GM23338 (cell line): ENCODE data around the gene DPYSL3. TPM values are rescaled to one million over a fixed set of nuclear protein-coding genes. Genes with fewer than 3 reads are reported as not detected.

Experiments
- ATAC-seq: fragments of 200-7000 bp; cut with Tn5 transposase; 3 replicates; pipeline ENCODE4 v1.9.1; 2020
- DNase-seq: peaks from one replicate; pipeline ENCODE4 v3.0.0-alpha.2; 2015; ENCODE audit warnings: low spot score
- H2AFZ ChIP-seq: fragments of 200-600 bp; sonication (generic); 2 replicates; pipeline ENCODE4 v1.8.0; 2016; ENCODE audit warnings: antibody characterized with exemption, mild to moderate bottlenecking, moderate library complexity
- H3F3A ChIP-seq: fragments of 200-600 bp; sonication (generic); replicated peaks from 2 replicates; pipeline ENCODE4 v1.8.0; 2017; ENCODE audit warnings: antibody characterized with exemption, mixed run types, low read depth
- H3K27ac ChIP-seq: fragments of 200-600 bp; sonication (generic); 2 replicates; pipeline ENCODE4 v1.6.1; 2016; ENCODE audit warnings: low read depth
- H3K27me3 ChIP-seq: fragments of 200-600 bp; sonication (generic); 2 replicates; pipeline ENCODE4 v1.8.0; 2016; ENCODE audit warnings: mild to moderate bottlenecking, mixed run types, moderate library complexity; ENCODE audit not compliant: insufficient read depth
- H3K36me3 ChIP-seq: fragments of 200-600 bp; sonication (generic); 2 replicates; pipeline ENCODE4 v1.8.0; 2016; ENCODE audit warnings: mild to moderate bottlenecking; ENCODE audit not compliant: insufficient read depth
- H3K4me1 ChIP-seq: fragments of 200-600 bp; sonication (generic); 2 replicates; pipeline ENCODE4 v1.8.0; 2016; ENCODE audit warnings: mild to moderate bottlenecking, moderate library complexity; ENCODE audit not compliant: insufficient read depth
- H3K4me2 ChIP-seq: fragments of 200-600 bp; sonication (generic); 2 replicates; pipeline ENCODE4 v1.7.1; 2017; ENCODE audit warnings: mixed run types
- H3K4me3 ChIP-seq: fragments of 200-600 bp; sonication (generic); 2 replicates; pipeline ENCODE4 v1.6.1; 2016; ENCODE audit warnings: mixed run types
- H3K79me2 ChIP-seq: fragments of 200-600 bp; sonication (generic); replicated peaks from 2 replicates; pipeline ENCODE4 v1.8.0; 2017; ENCODE audit warnings: mild to moderate bottlenecking; ENCODE audit not compliant: insufficient read depth
- H3K9me2 ChIP-seq: fragments of 200-600 bp; sonication (generic); 2 replicates; pipeline ENCODE4 v1.8.0; 2017; ENCODE audit not compliant: insufficient read depth
- H4K20me1 ChIP-seq: fragments of 200-600 bp; sonication (generic); replicated peaks from 2 replicates; pipeline ENCODE4 v1.8.0; 2017; ENCODE audit warnings: mild to moderate bottlenecking; ENCODE audit not compliant: insufficient read depth
- H3K27ac Mint-ChIP-seq: 2 replicates; pipeline ENCODE4 v1.8.0; 2020; ENCODE audit warnings: inconsistent platforms, mild to moderate bottlenecking, moderate library complexity, mixed read lengths
- H3K27me3 Mint-ChIP-seq: 3 replicates; pipeline ENCODE4 v1.8.0; 2022; ENCODE audit warnings: low read depth, mild to moderate bottlenecking, moderate library complexity, mixed read lengths, inconsistent platforms; ENCODE audit not compliant: insufficient read depth, poor library complexity
- H3K36me3 Mint-ChIP-seq: 3 replicates; pipeline ENCODE4 v1.8.0; 2021; ENCODE audit warnings: low read depth, mild to moderate bottlenecking, inconsistent platforms, moderate library complexity, mixed read lengths
- H3K4me1 Mint-ChIP-seq: 3 replicates; pipeline ENCODE4 v1.8.0; 2020; ENCODE audit warnings: mild to moderate bottlenecking, inconsistent platforms, mixed read lengths
- H3K4me3 Mint-ChIP-seq: 3 replicates; pipeline ENCODE4 v1.8.0; 2021; ENCODE audit warnings: moderate library complexity, mild to moderate bottlenecking, inconsistent platforms, mixed read lengths
- H3K9me3 Mint-ChIP-seq: 3 replicates; pipeline ENCODE4 v1.8.0; 2020; ENCODE audit warnings: moderate library complexity, mild to moderate bottlenecking, inconsistent platforms, mixed read lengths
- CREB1 ChIP-seq: fragments of 250-450 bp; sonication (Bioruptor Pico); IDR thresholded peaks from 2 replicates; pipeline ENCODE4 v1.5.0; 2020; ENCODE audit warnings: low read depth, mild to moderate bottlenecking, moderate library complexity
- EZH2 ChIP-seq: fragments of 200-600 bp; sonication (generic); IDR thresholded peaks from one replicate; pipeline ENCODE4 v1.8.0; 2017; ENCODE audit warnings: antibody characterized with exemption, mild to moderate bottlenecking, low read depth; ENCODE audit not compliant: unreplicated experiment
- JUNB ChIP-seq: IDR thresholded peaks from one replicate; pipeline ENCODE4 v1.6.1; 2016; ENCODE audit warnings: antibody characterized with exemption; ENCODE audit not compliant: unreplicated experiment
- POLR2AphosphoS5 ChIP-seq: IDR thresholded peaks from 2 replicates; pipeline ENCODE4 v1.6.1; 2016; ENCODE audit warnings: antibody characterized with exemption, low read depth
- STAT1 ChIP-seq: IDR thresholded peaks from one replicate; pipeline ENCODE4 v1.6.1; 2016; ENCODE audit warnings: antibody characterized with exemption; ENCODE audit not compliant: unreplicated experiment
- ZNF114 ChIP-seq: fragments of 250-450 bp; sonication (Bioruptor Pico); IDR thresholded peaks from 2 replicates; pipeline ENCODE4 v1.5.0; 2020; ENCODE audit warnings: mild to moderate bottlenecking, moderate library complexity
- ZNF331 ChIP-seq: fragments of 250-450 bp; sonication (Bioruptor Pico); IDR thresholded peaks from 2 replicates; pipeline ENCODE4 v1.5.0; 2020; ENCODE audit warnings: low read depth, mild to moderate bottlenecking, moderate library complexity
- polyA plus RNA-seq: library from polyadenylated mRNA; unstranded; fragments of >200 nt; fragmentation: Nextera tagmentation; extraction: Ambion mirVana; gene quantifications from 2 replicates; pipeline ENCODE4 v1.2.1, GENCODE V29; 2016
- total RNA-seq: library from RNA; depleted of rRNA; stranded (reverse); fragments of >200 nt; shearing (Covaris generic); gene quantifications from 2 replicates; pipeline ENCODE4 v1.2.3, GENCODE V29; 2014
- TF ChIP-seq, protein P1 (sequence below), 2 experiments: fragments of 200-600 bp in 1 of 2; sonication (generic) in 1 of 2; conservative IDR thresholded peaks; 2 replicates each; pipeline versions ENCODE4 v1.5.1 to v1.6.1; 2016 to 2017; ENCODE audit warnings: antibody characterized with exemption in 2 of 2, low read depth in 2 of 2, mild to moderate bottlenecking in 2 of 2, moderate library complexity in 1 of 2
- TF ChIP-seq, protein P2 (sequence below): IDR thresholded peaks from one replicate; pipeline ENCODE4 v1.6.1; 2018; ENCODE audit warnings: antibody characterized with exemption; ENCODE audit not compliant: unreplicated experiment
- TF ChIP-seq, protein P3 (sequence below): IDR thresholded peaks from 2 replicates; pipeline ENCODE4 v1.6.1; 2016; ENCODE audit warnings: antibody characterized with exemption

DPYSL3 gene
- total and polyA plus RNA-seq, 2 experiments from 2014 or later, result 97.6 to 455 TPM

DNA sequence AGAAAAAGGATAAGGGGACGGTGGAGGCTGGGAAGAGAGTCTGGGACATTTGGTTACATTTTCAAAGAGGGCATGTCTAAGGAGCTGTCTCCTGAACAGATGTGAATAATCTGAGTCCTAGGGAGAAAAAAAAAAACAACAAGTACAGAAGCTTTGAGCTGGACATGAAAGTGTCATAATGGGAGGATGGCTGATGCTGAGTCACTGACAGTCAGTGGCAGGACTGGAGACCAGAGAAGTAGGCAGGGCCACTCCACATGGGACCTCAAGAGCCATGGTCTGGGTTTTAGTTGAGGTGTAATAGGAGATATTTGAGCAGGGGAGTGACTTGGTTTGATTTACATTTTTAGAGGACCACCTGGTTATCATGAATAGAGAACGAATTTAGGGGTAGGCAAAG is 70.6 kb downstream of the DPYSL3 start:
- H3K4me1 Mint-ChIP-seq, result peaks cover 73% of the 10 kb centered on the region
- peak overlapping the region; percentile 75 for H3K27ac ChIP-seq
- H3F3A ChIP-seq, result 0 out of 2 replicates have a peak, but pooled peaks cover 6% of the 10 kb centered on the region
- H3K36me3 Mint-ChIP-seq, result peaks cover 33% of the 10 kb centered on the region
- no peaks in the 10 kb centered on the region for H3K9me2 ChIP-seq
- peaks cover 87% of the 10 kb centered on the region for H3K4me1 ChIP-seq
- ATAC-seq (0 out of 3 replicates have a peak, but pooled peaks have one; percentile 11), DNase-seq (no peak)
- no peak overlapping the region for H3K4me3 Mint-ChIP-seq
- H3K27me3 Mint-ChIP-seq, result peaks cover 9% of the 10 kb centered on the region
- no peaks in the 10 kb centered on the region for H3K27me3 ChIP-seq
- H3K9me3 Mint-ChIP-seq, result no peaks in the 10 kb centered on the region
- H3K4me2 ChIP-seq, result peak overlapping the region; percentile 30; the same call in 1 of the 2 replicates
- H3K79me2 ChIP-seq, result peaks cover 100% of the 10 kb centered on the region
- H3K27ac Mint-ChIP-seq, result peak overlapping the region; percentile 3; the same call in 1 of the 2 replicates
- H4K20me1 ChIP-seq, result peaks cover 92% of the 10 kb centered on the region
- H2AFZ ChIP-seq, result no peak overlapping the region
- peaks cover 2% of the 10 kb centered on the region; the same call in 1 of the 2 replicates for H3K36me3 ChIP-seq
- TF ChIP-seq CREB1 (CRISPR knock-in tag), result no peak
- TF ChIP-seq, protein P1, sequence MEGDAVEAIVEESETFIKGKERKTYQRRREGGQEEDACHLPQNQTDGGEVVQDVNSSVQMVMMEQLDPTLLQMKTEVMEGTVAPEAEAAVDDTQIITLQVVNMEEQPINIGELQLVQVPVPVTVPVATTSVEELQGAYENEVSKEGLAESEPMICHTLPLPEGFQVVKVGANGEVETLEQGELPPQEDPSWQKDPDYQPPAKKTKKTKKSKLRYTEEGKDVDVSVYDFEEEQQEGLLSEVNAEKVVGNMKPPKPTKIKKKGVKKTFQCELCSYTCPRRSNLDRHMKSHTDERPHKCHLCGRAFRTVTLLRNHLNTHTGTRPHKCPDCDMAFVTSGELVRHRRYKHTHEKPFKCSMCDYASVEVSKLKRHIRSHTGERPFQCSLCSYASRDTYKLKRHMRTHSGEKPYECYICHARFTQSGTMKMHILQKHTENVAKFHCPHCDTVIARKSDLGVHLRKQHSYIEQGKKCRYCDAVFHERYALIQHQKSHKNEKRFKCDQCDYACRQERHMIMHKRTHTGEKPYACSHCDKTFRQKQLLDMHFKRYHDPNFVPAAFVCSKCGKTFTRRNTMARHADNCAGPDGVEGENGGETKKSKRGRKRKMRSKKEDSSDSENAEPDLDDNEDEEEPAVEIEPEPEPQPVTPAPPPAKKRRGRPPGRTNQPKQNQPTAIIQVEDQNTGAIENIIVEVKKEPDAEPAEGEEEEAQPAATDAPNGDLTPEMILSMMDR (conservative IDR thresholded peaks at IDR 0.05; ENCODE audit: low read depth in 2 of 2), result no peak
- no peak for TF ChIP-seq ZNF331 (CRISPR knock-in tag)
- no peak for TF ChIP-seq EZH2
- no peak for TF ChIP-seq ZNF114 (CRISPR knock-in tag)
- TF ChIP-seq, protein P2, sequence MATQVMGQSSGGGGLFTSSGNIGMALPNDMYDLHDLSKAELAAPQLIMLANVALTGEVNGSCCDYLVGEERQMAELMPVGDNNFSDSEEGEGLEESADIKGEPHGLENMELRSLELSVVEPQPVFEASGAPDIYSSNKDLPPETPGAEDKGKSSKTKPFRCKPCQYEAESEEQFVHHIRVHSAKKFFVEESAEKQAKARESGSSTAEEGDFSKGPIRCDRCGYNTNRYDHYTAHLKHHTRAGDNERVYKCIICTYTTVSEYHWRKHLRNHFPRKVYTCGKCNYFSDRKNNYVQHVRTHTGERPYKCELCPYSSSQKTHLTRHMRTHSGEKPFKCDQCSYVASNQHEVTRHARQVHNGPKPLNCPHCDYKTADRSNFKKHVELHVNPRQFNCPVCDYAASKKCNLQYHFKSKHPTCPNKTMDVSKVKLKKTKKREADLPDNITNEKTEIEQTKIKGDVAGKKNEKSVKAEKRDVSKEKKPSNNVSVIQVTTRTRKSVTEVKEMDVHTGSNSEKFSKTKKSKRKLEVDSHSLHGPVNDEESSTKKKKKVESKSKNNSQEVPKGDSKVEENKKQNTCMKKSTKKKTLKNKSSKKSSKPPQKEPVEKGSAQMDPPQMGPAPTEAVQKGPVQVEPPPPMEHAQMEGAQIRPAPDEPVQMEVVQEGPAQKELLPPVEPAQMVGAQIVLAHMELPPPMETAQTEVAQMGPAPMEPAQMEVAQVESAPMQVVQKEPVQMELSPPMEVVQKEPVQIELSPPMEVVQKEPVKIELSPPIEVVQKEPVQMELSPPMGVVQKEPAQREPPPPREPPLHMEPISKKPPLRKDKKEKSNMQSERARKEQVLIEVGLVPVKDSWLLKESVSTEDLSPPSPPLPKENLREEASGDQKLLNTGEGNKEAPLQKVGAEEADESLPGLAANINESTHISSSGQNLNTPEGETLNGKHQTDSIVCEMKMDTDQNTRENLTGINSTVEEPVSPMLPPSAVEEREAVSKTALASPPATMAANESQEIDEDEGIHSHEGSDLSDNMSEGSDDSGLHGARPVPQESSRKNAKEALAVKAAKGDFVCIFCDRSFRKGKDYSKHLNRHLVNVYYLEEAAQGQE, result no peak
- no peak for TF ChIP-seq STAT1
- TF ChIP-seq, protein P3, sequence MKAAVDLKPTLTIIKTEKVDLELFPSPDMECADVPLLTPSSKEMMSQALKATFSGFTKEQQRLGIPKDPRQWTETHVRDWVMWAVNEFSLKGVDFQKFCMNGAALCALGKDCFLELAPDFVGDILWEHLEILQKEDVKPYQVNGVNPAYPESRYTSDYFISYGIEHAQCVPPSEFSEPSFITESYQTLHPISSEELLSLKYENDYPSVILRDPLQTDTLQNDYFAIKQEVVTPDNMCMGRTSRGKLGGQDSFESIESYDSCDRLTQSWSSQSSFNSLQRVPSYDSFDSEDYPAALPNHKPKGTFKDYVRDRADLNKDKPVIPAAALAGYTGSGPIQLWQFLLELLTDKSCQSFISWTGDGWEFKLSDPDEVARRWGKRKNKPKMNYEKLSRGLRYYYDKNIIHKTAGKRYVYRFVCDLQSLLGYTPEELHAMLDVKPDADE, result no peak
- no peak for TF ChIP-seq JUNB
- TF ChIP-seq POLR2AphosphoS5, result no peak
- no peak overlapping the region for H3K4me3 ChIP-seq
